WTC11 (cell line): ENCODE measurements around the gene MACROD2.

Experiments
- AR ChIP-seq: fragments of 250-450 bp; sonication (Bioruptor Pico); IDR thresholded peaks from 2 replicates; pipeline ENCODE4 v1.9.0; 2021; ENCODE audit warnings: mild to moderate bottlenecking
- CTCF ChIP-seq: fragments of 200-600 bp; IDR thresholded peaks from 2 replicates; pipeline ENCODE4 v1.8.0; 2022; ENCODE audit warnings: antibody characterized with exemption
- ESRRA ChIP-seq: sonication (generic); formaldehyde crosslinking; IDR thresholded peaks from 2 replicates; pipeline ENCODE4 v1.8.1; 2022; ENCODE audit warnings: mild to moderate bottlenecking, missing genetic modification reagents, borderline replicate concordance
- SMAD3 ChIP-seq: sonication (generic); formaldehyde crosslinking; IDR thresholded peaks from 2 replicates; pipeline ENCODE4 v1.8.0; 2022; ENCODE audit warnings: missing genetic modification reagents, mild to moderate bottlenecking, borderline replicate concordance

GRCh38 chr20:15098351-15098750, 1103.0 kb downstream of the MACROD2 start:
- TF ChIP-seq CTCF, result no peak
- no peak for TF ChIP-seq ESRRA (CRISPR knock-in tag)
- TF ChIP-seq AR, result no peak
- no peak for TF ChIP-seq SMAD3
